ENCODE data around the gene CRYBG2. TPM values are rescaled to one million over a fixed set of nuclear protein-coding genes. Genes with fewer than 3 reads are reported as not detected.
A peak's percentile ranks its signal among the peaks of the same experiment; 100 is the strongest.

The CRYBG2 gene
- total and polyA plus RNA-seq, 2 of the 13 experiments (the other 11 are each of a cell fraction or from before 2014, with no cell fraction given): 1.3 to 2.9 TPM

GRCh38 chr1:26350701-26351589 is 3.0 kb downstream of the CRYBG2 start (continued):
- TF ChIP-seq FOXP4 (CRISPR knock-in tag; IDR thresholded peaks at IDR 0.05): peak; percentile 80
- TF ChIP-seq NFE2L2 (IDR thresholded peaks at IDR 0.05; ENCODE audit: low read length): peak; percentile 95
- peak; percentile 87; the same call in 1 of the 2 replicates for TF ChIP-seq MEF2D (CRISPR knock-in tag; IDR thresholded peaks at IDR 0.05)
- peak; percentile 97 for TF ChIP-seq SALL1 (CRISPR knock-in tag; IDR thresholded peaks at IDR 0.05)
- no peak for TF ChIP-seq SOX6 (IDR thresholded peaks at IDR 0.05)
- peak; percentile 100 for TF ChIP-seq SOX6 (CRISPR knock-in tag; IDR thresholded peaks at IDR 0.05)
- peak; percentile 55; the same call in 1 of the 2 replicates for TF ChIP-seq ZNF276 (CRISPR knock-in tag; IDR thresholded peaks at IDR 0.05; ENCODE audit: low read depth)
- peak; percentile 89 for TF ChIP-seq U2AF1 (optimal IDR thresholded peaks at IDR 0.05; ENCODE audit: low read depth, low read length)
- peak; percentile 47; the same call in 1 of the 2 replicates for TF ChIP-seq ZBTB25 (CRISPR knock-in tag; IDR thresholded peaks at IDR 0.05)
- 0 out of 2 replicates have a peak, but pooled peaks have one; percentile 25 for TF ChIP-seq ZNF274 (CRISPR knock-in tag; IDR thresholded peaks at IDR 0.05)
- TF ChIP-seq ZNF546 (CRISPR knock-in tag; conservative IDR thresholded peaks at IDR 0.05): peak; percentile 47; the same call in 1 of the 2 replicates
- TF ChIP-seq ZNF703 (CRISPR knock-in tag; IDR thresholded peaks at IDR 0.05; ENCODE audit: borderline replicate concordance): 0 out of 2 replicates have a peak, but pooled peaks have one; percentile 61
- TF ChIP-seq NFIC (IDR thresholded peaks at IDR 0.05; ENCODE audit: low read length): peak; percentile 90
- TF ChIP-seq RAD21 (CRISPR knock-in tag; IDR thresholded peaks at IDR 0.05): 0 out of 2 replicates have a peak, but pooled peaks have one; percentile 12
- TF ChIP-seq NFATC3 (CRISPR knock-in tag; IDR thresholded peaks at IDR 0.05): no peak
- no peak; the same call in 1 of the 2 replicates for TF ChIP-seq DR1 (CRISPR knock-in tag; IDR thresholded peaks at IDR 0.05)
- TF ChIP-seq PHF21A (CRISPR knock-in tag; IDR thresholded peaks at IDR 0.05): peak; percentile 94
- TF ChIP-seq NR0B2 (CRISPR knock-in tag; IDR thresholded peaks at IDR 0.05): no peak
- TF ChIP-seq ATF7 (IDR thresholded peaks at IDR 0.05): peak; percentile 52
- TF ChIP-seq ATF7 (CRISPR knock-in tag; IDR thresholded peaks at IDR 0.05): peak; percentile 92
- no peak; the same call in 1 of the 2 replicates for TF ChIP-seq ZNF589 (CRISPR knock-in tag; conservative IDR thresholded peaks at IDR 0.05)
- TF ChIP-seq ZBTB20 (CRISPR knock-in tag; IDR thresholded peaks at IDR 0.05; ENCODE audit: borderline replicate concordance, low read depth): peak; percentile 78; the same call in 1 of the 2 replicates
- TF ChIP-seq PPARG (CRISPR knock-in tag; conservative IDR thresholded peaks at IDR 0.05): peak; percentile 83
- TF ChIP-seq DMAP1 (CRISPR knock-in tag; IDR thresholded peaks at IDR 0.05): peak; percentile 80; the same call in 1 of the 2 replicates
- TF ChIP-seq STAG1 (CRISPR knock-in tag; IDR thresholded peaks at IDR 0.05): 0 out of 2 replicates have a peak, but pooled peaks have one; percentile 0
